Activated effector memory CD4-positive, alpha-beta T cell treated with Interleukin-2 at 50 U/mL for 16 hours (primary cell): ENCODE measurements around the gene LHX4.

Experiments
- DNase-seq: peaks from one replicate; pipeline ENCODE4 v3.0.0-alpha.2; 2020

Gene LHX4

DNA sequence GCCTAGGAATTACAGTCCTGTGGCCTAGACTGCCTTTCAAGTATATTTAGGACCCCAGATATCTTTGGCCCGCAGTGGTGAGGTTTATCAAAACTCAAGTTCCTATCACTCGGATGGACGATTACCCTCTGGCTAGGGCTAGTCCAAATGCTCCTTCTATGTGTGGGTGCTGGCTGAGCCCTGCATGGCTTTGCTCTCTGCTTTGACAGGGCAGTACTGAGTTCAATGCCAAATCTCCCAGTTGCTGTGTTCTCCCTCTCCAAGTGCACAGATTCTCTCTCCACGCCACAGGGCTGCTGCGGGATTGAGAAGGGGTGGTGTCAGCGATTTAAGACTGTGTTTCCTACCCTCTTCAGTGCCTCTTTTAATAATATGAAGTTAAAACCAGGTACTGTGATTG is 97.0 kb downstream of the LHX4 start:
- no peak for DNase-seq
